ENCODE measurements around the gene TMEM108.

The TMEM108 gene

DNA sequence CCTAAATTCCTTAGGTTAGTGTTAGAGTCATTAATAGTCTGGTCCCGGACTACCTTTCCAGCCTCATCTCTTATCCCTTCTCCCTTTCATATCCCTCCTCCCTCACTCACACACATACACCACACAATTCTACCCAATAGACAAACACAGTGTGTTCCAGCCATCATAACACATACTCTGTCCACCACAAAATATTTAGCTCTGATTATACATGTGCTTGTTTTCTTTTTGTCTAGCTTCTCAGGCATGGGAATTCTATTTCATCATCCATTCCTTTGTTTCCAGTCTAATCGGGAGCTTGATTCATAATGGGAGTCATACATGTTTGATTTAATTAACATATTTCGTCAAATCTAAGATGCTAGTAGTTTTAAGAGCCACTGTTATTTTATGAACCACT lies 199.8 kb downstream of the TMEM108 start:
- DNase-seq: no peak

DNA sequence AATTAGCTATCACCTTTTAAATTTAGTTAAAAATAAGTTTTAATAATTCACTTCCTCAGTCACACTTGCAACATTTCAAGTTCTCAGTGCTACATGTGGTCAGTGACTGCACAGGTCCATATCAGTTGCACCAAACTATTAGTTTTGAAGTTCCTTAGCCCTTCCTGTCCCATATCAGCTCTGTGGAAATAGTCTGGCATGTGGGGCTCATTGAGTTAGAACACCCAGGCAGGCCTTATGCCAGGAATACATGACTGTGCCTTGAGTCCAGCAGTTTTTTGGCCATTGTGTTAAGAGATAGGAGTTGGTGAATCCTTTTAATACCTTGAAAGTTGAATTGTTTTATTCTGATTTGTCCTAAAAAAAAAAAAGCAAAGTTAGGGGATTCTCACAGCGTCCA lies 207.9 kb downstream of the TMEM108 start:
- DNase-seq: no peak

DNA sequence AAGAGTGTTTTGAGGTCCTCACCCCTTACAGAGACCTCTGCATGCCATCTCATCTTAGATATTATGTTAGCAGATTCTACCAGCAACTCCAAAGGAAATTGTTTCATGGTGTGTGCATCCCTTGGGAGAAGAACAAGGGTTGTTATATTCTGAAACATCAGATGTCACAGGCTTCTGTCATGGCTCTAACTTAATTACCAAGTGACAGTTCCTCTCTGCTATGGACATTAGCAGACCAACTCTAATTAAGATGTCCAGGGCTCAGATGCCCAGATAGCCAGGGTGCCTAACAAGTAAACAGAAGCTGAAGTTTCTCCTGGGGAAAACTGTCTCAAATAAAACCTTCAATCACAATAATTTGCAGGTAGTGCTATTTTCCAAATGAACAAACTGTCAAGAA lies 208.6 kb downstream of the TMEM108 start:
- DNase-seq: no peak

DNA sequence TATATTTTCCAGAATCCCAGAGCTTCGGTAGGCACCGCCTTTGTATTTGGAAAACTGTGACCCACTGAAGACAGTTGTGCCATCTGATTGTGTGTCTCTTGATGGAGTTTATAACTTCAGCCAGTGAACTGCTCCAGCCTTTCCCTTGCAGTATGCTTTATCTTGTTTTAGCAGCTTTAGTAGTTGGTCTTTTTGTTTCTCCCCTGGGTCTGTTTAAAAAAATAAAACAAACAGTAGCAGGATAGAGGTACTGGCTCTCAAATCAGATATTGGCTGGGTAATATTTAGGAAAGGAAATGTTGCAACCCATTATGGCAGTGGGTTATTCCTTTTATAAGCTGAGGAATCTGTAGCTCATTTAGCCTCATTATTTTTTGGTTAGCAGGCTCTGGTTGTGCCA lies 210.2 kb downstream of the TMEM108 start:
- DNase-seq: no peak

DNA sequence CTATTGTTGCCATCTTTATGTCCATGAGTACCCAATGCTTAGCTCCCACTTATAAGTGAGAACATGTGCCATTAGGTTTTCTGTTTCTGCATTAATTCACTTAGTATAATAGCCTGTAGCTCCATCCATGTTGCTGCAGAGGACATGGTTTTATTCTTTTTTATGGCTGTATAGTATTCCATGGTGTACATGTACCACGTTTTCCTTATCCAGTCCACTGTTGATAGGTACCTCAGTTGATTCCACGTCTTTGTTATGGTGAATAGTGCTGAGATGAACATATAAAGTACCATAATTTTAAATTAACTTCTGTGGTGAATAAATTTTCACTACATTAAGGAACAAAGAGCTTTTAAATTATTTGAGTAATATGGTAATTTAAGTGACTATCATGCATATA lies 211.3 kb downstream of the TMEM108 start:
- DNase-seq: no peak

DNA sequence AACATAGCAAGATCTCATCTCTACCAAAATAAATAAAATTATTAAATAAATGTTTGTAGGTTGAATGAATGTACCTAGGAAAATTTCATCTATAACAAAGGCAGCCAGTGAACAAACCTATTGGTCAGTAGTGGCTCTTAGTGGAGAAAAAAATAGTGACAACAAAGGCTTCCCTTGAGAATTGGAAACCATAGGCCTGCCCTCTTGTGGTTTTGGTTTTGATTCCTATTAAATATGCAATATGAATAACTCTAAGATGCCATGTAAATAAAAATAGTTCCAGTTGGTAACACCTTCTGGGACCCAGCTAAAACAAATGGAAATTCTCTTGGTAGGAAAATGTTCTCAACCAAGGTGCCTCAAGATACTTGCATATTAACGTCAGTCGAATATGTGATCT lies 216.0 kb downstream of the TMEM108 start:
- DNase-seq: no peak

DNA sequence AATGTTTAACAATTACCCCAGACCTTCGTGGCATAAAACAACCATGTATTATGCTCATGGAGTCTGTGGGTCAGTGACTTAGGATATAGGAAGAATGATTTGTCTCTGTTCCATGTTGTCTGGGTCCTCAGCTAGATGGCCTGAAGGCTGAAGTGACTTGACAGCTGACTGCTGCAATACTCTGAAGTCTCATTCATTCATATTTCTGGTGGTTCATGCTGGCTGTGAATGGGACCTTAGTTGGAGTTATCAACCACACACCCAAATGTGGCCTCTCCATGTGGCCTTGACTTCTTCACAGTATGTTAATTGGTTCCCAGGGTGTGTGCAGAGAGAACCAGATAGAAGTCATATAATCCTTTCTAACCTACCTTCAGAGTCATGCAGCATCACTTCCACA lies 216.5 kb downstream of the TMEM108 start:
- no peak for DNase-seq

DNA sequence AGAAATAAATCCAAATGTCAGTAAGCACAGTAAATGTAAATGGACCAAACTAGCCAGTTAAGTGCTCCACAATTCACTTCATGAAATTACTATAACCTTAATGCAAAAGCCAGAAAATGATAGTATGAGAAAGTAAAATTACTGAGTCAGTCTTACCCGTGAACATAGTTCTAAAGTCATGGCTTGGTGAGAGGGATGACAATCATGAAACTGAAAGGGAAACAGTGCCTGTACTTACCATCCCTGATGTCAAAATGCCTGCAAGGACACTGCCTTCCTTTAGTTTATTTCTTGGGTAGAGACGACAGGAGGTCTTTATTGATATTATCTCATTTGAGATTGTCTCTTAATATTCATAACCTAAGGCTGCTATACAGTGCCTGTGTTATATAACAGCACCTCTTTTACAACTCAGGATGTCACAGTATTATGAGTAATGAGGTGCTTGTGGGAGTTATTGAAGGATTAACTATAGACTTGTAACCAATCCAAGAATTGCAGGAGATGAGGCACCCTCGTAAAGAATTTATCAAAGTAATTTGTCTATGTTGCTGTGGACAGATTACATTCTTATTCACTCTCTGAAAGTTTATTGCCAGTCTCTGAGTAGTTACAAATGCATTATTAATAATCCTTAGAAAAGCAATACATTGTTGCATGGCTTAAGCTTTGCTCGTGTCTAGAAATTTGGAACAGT lies 218.7 kb downstream of the TMEM108 start:
- no peak for DNase-seq

DNA sequence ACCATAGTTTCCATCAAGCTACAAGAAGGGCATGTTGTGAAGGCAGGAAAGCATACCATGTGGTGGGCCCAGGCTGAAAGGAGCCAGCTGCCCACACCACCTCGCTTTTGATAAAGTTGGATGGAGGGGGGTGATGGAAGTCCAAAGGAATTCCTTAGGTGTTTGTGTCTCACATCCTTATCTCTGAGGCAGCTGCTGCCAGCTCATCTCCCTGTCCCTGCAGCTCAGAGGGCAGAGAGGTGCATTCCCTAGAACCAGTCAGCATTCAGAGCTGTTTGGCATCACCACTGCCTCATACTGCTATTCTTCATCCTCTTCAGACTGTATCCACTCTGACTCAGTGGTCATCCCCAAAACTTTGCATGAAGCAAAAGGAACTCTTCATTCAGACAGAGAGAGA lies 220.2 kb downstream of the TMEM108 start:
- no peak for DNase-seq

DNA sequence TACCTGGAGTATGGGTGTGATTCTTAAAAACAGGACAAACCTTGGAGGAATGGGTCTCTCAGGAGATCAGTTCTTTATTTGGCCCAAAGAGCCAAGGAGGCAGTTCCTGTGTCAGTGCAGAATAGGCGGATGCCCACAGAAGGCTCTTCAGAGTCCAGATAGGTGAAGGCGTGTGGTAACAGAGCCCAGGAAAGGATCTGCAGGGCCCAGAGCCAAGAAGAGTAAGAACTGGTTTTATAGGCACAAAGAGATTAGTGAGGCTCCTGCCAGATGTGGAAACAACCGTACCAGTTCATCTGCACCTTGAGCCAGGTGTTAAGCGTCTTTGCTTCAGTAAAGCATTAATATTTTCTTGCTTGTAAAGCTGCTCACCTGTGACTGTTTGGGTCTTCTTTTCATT lies 221.6 kb downstream of the TMEM108 start:
- DNase-seq: no peak

DNA sequence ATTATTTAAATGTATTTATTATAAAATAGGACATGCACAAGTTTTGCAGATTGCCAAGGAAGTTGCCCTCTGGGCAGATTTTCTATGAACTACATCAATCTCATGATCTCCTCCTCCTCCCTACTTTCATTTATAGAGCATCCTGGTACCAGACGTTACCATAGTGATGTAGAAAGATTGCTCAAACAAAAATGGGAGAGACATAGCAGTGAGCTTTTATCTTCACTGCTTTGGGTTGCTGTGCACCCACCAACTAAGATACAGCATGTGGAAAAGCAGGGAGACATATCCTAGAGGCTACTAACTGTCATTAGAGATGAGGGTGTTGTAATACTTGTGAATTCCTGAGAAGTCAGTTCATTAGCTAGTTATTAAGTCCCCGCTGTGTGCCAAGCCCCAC lies 224.1 kb downstream of the TMEM108 start:
- no peak for DNase-seq

DNA sequence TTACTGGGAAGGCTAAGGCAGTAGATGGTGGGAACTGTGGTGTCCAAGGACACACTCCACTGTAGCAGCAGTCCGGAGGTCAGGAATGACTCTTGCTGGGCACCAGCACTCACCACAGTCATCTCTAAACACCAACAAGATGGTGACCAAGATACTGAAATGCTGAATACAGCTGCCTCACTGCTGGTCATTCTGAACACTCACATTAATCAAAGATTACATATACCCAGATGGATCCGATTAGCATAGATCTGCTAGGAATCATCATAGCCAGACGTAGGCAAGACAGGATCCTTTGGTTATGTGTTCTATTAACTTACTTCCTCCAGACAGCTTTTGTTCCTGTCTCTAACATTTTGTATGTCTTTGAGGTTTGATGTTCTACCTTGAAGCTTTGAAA lies 226.7 kb downstream of the TMEM108 start:
- DNase-seq: no peak

DNA sequence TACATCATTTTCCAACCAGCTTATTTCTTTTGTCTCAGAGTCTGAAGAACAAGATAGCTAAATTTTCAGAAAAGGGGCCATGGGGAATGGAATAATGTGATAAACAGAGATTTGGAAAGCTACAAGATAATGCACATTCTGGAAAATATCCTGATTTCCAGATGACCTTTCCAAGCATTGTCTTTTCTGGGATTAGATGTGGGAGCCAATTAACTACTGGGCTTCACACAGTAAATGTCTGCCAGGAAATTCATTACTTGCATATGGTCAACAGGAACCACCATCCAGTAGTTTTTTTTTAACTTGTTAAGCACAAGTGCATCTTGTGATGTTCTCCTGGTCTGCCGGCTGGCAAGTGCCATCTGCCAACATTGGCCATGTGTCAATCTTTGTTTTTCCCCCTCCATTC lies 230.5 kb downstream of the TMEM108 start:
- DNase-seq: no peak

DNA sequence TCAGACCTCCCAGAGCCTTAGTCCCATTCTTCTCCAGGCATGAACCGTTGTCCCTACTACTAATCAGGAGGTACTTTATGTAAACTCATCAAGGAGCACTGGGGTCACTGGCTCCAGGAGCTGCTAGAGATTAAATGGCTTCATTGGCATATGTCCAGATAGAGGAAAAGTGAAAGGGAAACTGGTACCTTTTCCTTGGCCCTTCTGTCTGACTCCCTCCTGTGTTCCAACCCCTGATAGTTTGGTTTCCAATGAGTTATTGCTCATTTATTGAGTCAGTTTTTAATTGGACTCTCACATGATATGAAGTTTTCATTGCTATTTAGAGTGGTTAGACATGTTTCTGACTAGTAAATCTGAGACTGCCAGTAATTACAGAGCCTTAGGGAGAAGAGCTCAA lies 231.2 kb downstream of the TMEM108 start:
- DNase-seq: no peak

DNA sequence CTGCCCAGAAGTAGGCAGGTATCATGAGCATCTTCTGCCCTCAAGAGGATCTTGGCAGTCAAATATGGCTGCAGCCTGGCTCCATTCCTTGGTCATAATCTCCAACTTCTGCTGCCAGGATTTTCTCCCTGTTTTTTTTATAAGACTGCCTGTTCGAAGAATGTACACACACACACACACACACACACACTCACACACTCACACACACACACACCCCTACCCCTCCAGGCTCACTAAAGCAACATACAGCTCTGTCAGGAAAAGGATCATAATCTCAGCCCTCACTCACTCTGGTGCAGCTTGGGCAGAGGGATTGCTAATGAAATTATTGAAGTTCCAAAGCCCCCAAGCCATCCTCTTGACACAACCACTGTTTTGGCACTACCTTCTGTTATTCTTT lies 232.4 kb downstream of the TMEM108 start:
- no peak for DNase-seq

DNA sequence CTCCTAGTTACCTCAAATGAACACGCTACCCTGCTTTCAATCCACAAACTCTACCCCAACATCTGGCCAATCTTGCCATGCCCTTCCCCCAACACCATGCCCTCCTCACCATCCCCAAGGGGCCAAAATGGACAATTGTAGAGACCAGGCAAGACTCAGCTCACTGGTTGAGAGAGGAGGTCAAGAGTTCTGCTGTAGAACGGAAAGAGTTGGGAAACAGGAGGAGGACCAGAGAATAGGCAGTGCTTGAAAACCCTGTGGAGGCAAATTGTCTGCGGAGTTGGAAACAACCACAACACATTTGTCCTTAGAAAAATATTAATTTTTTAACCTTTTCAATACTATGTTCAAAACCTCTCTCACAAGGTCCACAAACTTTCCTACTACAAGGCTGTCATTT lies 232.9 kb downstream of the TMEM108 start:
- DNase-seq: no peak

DNA sequence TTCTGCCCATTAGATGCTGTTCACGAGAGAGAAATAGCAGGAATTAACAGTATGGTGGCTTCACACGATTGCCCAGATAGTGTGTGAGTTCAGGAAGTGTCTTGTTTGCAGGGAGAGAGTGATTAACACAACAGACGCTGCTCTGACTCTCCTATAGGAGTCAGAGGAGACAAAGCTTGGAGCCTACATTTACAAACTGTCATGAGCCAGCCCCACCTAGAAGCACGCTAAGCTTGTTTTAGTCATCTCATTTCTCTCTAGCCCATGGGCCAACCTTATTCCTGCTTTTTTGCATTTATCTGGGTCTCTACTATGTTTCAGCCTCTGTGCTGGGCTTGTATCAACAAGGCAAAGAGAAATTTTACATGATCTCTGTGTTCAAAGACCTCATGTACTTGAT lies 233.3 kb downstream of the TMEM108 start:
- no peak for DNase-seq

DNA sequence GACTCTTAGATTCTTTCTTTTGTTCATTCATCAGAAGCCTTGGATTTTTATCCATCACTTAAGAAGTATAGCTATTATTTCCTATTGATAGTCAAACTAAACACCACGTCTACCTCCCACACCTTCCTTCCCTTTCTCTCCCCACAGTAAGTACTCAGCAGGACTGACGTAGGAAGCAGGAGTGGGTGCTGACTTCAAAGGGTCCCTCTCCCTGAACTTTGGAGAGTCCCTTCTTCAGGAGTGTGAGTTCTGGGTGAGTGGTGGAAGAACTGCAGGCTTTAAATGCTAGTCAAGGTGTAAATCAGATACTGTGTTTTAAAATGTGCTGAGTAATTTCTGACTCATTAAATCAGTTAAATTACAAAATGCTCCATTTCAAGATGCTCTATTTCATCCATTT lies 235.2 kb downstream of the TMEM108 start:
- no peak for DNase-seq

DNA sequence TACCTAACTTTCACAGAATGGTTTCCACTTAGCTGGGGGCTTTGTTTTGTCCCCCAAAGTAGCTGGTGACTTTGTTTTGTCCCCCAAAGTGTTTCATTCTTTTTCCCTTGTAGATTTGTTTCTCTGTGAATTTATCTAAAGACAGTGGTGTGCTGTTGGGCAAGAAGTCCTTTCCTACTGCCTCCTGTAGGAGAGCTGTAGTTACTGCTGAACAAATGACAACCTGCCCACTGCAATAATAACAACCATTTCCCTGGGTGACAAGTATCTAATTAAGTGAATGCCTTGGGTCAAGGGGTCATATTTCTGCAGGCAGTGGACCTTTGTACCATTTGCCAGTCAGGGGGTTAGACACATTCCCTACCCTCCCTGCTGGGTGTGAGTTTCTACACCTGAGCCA lies 236.3 kb downstream of the TMEM108 start:
- DNase-seq: no peak

DNA sequence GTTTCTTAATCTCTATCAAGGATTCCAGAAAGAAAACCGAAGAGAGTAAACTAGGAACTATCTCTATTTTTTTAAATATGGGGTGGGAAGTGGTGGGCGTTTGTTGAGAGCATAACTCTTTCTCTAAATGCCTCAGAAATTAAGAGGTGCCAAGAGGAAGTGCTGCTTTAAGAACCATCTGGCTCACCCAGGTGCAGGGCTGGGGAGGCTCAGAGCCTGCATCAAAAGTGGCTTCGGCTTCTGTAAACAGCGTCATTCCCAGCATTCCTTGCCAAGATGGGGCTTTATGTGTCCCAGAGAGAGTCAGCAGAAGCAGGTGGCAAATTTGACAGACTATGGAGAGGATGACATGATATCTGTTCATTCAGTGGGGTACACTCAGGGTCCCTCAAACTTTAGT lies 238.4 kb downstream of the TMEM108 start:
- no peak for DNase-seq

DNA sequence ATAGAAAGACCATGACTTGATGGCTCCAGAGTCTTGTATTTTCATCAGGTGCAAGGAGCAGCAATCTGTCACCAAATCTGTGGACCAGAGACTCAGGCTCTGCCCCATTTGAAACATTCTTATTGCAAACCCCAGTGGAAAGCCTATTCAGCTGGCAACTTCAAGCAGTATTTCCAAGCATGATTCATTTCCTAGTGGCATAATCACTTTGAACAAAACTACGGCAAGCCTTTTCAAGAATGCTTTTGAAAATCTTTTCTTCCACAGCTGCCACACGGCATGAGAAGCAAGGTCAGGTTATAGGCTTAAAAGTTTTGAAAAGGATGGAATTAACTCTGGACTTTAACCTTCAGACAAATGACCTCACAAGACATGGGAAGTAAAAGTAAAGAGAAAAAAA lies 239.6 kb downstream of the TMEM108 start:
- no peak for DNase-seq

DNA sequence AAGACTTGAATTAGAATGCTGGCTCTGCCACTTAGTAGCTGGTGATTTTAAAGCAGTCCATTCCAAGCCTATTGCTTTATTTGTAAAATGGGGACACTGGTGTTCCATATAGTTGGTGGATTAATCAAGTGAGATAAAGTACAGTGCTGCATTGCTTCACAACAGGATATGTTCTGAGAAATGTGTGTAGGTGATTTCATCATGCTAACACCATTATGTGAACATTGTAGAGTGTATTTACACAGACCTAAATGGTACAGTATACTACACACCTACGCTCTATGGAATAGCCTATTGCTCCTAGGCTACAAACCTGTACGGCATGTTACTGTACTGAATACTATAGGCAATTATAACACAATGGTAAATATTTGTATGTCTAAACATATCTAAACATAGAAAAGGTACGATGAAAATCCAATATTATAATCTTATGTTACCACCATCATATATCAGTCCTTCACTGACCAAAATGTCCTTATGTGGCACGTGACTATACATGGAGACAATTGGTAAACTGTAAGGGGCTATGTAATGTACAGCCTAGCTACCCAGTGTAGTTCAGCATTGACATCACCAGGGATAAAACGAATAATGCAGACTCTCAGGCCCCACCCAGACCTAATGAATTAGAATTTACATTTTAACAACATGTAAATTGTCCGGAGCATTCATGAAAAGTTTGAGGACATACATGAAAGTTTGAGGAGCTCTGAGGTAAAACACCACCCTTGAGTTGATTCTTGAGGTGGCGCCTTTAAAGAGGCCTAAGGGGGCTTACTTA lies 240.3 kb downstream of the TMEM108 start:
- DNase-seq: no peak

DNA sequence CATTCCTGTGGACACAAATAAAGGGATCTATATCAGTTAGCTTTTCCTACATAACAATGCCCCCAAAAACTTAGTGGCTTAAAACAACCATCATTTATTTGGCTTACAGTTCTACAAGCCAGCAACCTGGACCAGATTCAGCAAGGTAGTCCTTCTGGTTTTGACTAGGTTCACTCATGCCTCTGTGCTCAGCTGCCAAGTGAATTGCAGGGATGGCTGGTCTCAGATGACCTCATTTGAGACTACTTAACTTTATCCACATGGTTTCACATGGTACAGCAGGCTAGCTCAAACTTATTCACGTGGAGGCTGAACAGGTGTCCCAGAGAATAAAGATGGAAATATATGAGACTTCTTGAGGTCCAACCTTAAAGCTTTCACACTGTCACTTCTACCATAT lies 242.4 kb downstream of the TMEM108 start:
- no peak for DNase-seq

DNA sequence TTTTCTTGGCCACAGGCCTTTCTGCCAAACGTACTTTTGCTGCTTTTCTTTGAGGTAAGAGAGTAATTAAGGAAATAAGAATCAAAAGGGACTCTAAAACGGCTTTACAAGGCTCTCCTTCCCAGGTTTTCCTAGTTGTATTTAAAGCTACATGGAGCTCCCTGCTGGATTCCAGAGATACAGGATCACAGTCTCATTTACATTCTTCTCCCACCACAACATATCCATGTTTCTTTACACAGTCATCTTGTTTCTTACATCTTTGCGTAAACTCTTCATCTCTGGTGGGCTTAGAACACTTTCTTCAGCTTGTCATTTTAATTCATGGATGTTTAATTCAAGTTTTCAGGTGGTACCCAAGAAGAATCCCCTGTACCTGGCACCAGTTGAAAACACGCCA lies 244.0 kb downstream of the TMEM108 start:
- no peak for DNase-seq

Data from GOT3 (cell line).